Calu3 (cell line): ENCODE data around the gene COL4A2. TPM values are rescaled to one million over a fixed set of nuclear protein-coding genes. Genes with fewer than 3 reads are reported as not detected.

Experiments used
- BruUV-seq: library from RNA; stranded (reverse); fragments of 400-500 nt; replicated peaks from 2 replicates; lab custom pipeline; 2021; lab: Mats Ljungman, UMichigan
- CTCF ChIA-PET: fragments of 300-600 bp; sonication (Branson Sonifier 250); formaldehyde crosslinking; loops from one replicate; lab custom pipeline; 2022; ENCODE audit warnings: antibody characterized with exemption; lab: Charles Lee
- DNase-seq: peaks from one replicate; pipeline ENCODE4 v3.0.0; 2022
- H3K27ac Mint-ChIP-seq: one replicate; pipeline ENCODE4 v1.8.0; 2022; ENCODE audit warnings: mixed read lengths; ENCODE audit not compliant: unreplicated experiment
- H3K27me3 Mint-ChIP-seq: one replicate; pipeline ENCODE4 v1.8.0; 2022; ENCODE audit warnings: mixed read lengths; ENCODE audit not compliant: unreplicated experiment
- H3K36me3 Mint-ChIP-seq: one replicate; pipeline ENCODE4 v1.8.0; 2022; ENCODE audit warnings: mild to moderate bottlenecking, moderate library complexity, mixed read lengths; ENCODE audit not compliant: insufficient read depth, unreplicated experiment
- H3K4me1 Mint-ChIP-seq: one replicate; pipeline ENCODE4 v1.8.0; 2022; ENCODE audit warnings: mild to moderate bottlenecking, low read depth, mixed read lengths; ENCODE audit not compliant: unreplicated experiment
- H3K4me3 Mint-ChIP-seq: one replicate; pipeline ENCODE4 v1.8.0; 2022; ENCODE audit warnings: mild to moderate bottlenecking, low read depth, moderate library complexity, mixed read lengths; ENCODE audit not compliant: unreplicated experiment
- H3K9me3 Mint-ChIP-seq: one replicate; pipeline ENCODE4 v1.8.0; 2022; ENCODE audit warnings: low read depth, mixed read lengths; ENCODE audit not compliant: unreplicated experiment
- intact Hi-C: fragments of 100-400 bp; cut with micrococcal nuclease; formaldehyde crosslinking; loops from one replicate; pipeline ENCODE4 v1.10.0; 2022; ENCODE audit not compliant: unreplicated experiment
- total RNA-seq: library from RNA; stranded (reverse); gene quantifications from 2 replicates; pipeline ENCODE4 v1.2.3, GENCODE V29; 2022
- TF ChIP-seq, protein P1 (sequence below): fragments of 200-600 bp; IDR thresholded peaks from one replicate; pipeline ENCODE4 v1.8.0; 2022; ENCODE audit warnings: antibody characterized with exemption; ENCODE audit not compliant: unreplicated experiment

COL4A2 gene
- total RNA-seq, 1 experiment from 2014 or later, result 0.42 TPM

DNA sequence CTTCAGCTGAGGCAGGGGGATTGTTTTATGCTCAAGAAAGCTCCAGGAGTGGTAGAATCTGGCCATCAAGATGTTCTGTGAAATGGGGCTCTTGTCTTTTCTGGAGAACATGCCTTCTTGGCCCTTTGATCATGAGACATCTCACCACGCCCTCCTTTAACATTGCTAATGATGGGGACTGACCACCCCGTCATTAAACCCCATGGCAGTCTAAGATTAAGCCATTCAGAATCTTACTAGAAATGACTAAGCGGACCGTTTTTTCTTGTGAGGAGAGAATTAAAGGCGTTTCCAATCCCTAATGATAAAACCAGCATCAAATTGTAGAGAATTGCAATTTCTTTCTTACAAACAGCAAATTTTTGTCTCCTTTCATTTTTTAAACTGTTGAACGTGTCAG is 89.4 kb downstream of the COL4A2 start:
- TF ChIP-seq, protein P1, sequence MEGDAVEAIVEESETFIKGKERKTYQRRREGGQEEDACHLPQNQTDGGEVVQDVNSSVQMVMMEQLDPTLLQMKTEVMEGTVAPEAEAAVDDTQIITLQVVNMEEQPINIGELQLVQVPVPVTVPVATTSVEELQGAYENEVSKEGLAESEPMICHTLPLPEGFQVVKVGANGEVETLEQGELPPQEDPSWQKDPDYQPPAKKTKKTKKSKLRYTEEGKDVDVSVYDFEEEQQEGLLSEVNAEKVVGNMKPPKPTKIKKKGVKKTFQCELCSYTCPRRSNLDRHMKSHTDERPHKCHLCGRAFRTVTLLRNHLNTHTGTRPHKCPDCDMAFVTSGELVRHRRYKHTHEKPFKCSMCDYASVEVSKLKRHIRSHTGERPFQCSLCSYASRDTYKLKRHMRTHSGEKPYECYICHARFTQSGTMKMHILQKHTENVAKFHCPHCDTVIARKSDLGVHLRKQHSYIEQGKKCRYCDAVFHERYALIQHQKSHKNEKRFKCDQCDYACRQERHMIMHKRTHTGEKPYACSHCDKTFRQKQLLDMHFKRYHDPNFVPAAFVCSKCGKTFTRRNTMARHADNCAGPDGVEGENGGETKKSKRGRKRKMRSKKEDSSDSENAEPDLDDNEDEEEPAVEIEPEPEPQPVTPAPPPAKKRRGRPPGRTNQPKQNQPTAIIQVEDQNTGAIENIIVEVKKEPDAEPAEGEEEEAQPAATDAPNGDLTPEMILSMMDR, result no peak
- H3K36me3 Mint-ChIP-seq, result peaks cover 5% of the 10 kb centered on the region
- CTCF ChIA-PET, result no interaction called here
- H3K4me1 Mint-ChIP-seq, result no peaks in the 10 kb centered on the region
- H3K9me3 Mint-ChIP-seq, result peaks cover 3% of the 10 kb centered on the region
- intact Hi-C loops, result no loop called here
- DNase-seq, result no peak
- H3K27me3 Mint-ChIP-seq, result no peaks in the 10 kb centered on the region
- BruUV-seq, result no TSS peak
- H3K27ac Mint-ChIP-seq, result no peak overlapping the region
- no peak overlapping the region for H3K4me3 Mint-ChIP-seq

DNA sequence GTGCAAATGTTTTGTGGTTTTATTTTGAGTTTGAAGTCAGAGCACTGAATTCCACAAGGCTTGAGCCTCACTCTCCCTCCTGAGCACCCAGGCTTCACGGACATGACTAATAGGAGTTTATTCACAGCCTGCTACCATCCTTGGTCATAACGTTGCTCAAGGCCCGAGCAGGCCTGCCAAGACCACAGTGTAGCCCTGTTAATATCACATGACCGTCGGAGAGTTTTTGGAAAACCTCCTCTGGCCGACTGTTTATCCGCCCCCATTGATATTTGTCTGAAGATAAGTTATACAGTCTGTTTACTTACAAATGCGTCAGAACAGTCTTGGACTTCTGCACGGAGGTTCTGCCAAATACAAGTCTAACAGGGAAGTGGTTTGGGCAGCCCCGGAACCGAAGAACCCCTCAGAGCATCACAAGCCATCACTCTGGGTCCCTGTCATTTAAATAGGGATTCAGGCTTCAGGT is 89.9 kb downstream of the COL4A2 start:
- BruUV-seq, result no TSS peak
- H3K27me3 Mint-ChIP-seq, result no peaks in the 10 kb centered on the region
- peaks cover 3% of the 10 kb centered on the region for H3K9me3 Mint-ChIP-seq
- no peaks in the 10 kb centered on the region for H3K4me1 Mint-ChIP-seq
- H3K27ac Mint-ChIP-seq, result peak overlapping the region; percentile 36
- TF ChIP-seq, protein P1, result no peak
- peak; percentile 1 for DNase-seq
- intact Hi-C loops, result no loop called here
- peaks cover 5% of the 10 kb centered on the region for H3K36me3 Mint-ChIP-seq
- CTCF ChIA-PET, result interaction anchor here (0.5 kb wide), 1 partner anchor 21 kb away, joined by 3 read pairs; no protein-coding TSS in a partner anchor
- H3K4me3 Mint-ChIP-seq, result no peak overlapping the region

DNA sequence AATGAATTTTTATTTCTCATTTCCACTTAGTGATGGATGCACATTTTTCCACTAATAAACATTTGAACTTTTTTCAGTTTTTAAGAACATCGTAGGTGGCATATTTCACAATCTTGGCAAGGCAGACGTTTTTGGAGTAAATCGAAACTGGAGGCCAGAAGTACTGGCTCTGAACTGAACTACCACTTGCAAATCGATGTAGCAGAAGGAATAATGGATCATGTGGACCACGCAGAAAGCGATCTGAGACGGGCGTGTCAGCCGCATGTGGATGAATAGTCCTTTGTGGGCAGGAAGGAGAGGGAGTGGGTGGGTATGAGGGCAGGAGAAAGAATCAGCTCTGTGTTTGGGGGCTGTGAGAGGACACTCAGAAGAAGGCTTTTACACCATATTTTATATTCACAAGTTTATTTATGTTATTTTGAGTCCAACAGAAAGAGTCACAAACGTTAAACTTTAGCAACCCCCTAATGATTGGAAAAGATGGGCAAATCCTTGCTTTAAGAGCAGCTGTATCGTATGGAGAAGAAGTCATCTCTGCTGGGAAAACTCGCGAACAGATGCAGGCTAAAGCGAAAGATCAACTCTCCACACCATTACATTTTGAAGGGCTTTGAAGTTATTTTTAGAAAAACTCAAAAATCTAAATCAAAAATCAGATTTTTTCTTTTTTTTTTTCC is 90.5 kb downstream of the COL4A2 start:
- no TSS peak for BruUV-seq

DNA sequence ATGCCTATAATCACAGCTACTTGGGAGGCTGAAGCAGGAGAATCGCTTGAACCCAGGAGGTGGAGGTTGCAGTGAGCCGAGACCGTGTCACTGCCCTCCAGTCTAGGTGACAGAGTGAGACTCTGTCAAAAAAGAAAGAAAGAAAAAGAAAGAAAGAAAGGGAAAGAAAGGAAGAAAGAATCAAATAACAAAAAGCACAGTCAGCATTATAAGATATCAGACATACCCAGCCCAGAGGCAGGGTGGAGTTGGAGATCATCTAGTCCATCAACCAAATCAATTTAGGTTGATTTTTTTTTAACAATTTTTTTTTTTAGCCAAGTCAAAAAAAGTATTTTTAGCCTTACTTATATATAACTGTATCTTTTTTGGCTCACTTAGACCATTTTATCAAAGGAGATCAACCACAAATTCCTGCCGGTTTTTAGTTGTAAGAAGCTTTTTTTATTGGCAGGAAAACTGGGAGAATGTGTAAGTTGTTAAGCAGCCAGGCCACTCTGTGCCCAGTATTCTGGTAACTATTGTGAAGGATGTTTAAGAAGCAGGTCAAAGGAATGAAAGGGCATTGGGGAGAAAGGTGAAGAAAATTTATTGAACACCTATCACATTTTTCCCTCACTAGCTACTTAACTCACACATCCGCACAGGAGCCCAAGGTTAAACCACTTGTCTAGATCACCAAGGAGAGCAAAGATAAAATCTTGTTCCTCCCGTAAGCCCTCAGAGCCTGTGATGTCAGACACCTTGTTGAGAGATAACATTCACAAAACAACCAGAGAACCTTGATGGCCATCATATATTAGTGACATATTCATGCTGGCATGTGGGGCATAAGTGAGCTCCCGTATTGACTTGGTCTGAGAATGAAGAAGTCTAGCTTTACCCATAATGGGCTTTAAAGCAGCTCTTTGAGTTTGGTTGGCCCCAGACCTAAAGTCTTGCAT is 91.8 kb downstream of the COL4A2 start:
- BruUV-seq, result no TSS peak
- Mint-ChIP-seq H3K36me3 (peaks cover 5% of the 10 kb centered on the region), H3K4me1 (no peaks in the 10 kb centered on the region), H3K27ac (no peak overlapping the region), H3K4me3 (no peak overlapping the region), H3K9me3 (peaks cover 3% of the 10 kb centered on the region), H3K27me3 (no peaks in the 10 kb centered on the region)
- DNase-seq, result no peak
- TF ChIP-seq, protein P1, result no peak
- CTCF ChIA-PET, result no interaction called here
- intact Hi-C loops, result no loop called here

More for the DNA sequence above, 90.5 kb downstream of the COL4A2 start:
- H3K27ac Mint-ChIP-seq, result peak overlapping the region; percentile 36
- peaks cover 3% of the 10 kb centered on the region for H3K9me3 Mint-ChIP-seq
- TF ChIP-seq, protein P1, result no peak
- H3K36me3 Mint-ChIP-seq, result peaks cover 5% of the 10 kb centered on the region
- CTCF ChIA-PET, result interaction anchor here (0.5 kb wide), 1 partner anchor 22 kb away, joined by 3 read pairs; no protein-coding TSS in a partner anchor
- H3K4me1 Mint-ChIP-seq, result no peaks in the 10 kb centered on the region
- no peaks in the 10 kb centered on the region for H3K27me3 Mint-ChIP-seq
- peak; percentile 3 for DNase-seq
- intact Hi-C loops, result no loop called here
- H3K4me3 Mint-ChIP-seq, result no peak overlapping the region
